ENCODE measurements around the gene C1orf226. TPM values are rescaled to one million over a fixed set of nuclear protein-coding genes. Genes with fewer than 3 reads are reported as not detected.
"Not testable (repeated sequence)": the region's sequence is repeated elsewhere in the genome, so short reads cannot be mapped to it uniquely, and the experiment has no call there.

Gene C1orf226
- total RNA-seq, 4 donors from 2014 or later: 1.3 to 24.4 (median 4.8) TPM

GRCh38 chr1:162407539-162407938 lies 26.0 kb downstream of the C1orf226 start:
- TF ChIP-seq POLR2A (IDR thresholded peaks at IDR 0.05) (no peak), CTCF (IDR thresholded peaks at IDR 0.05) (no peak)
- H3K9me3 ChIP-seq: no peaks in the 10 kb centered on the region
- intact Hi-C loops (cut with DNase I; ENCODE audit: low total_unique reads): no loop called here
- no peaks in the 10 kb centered on the region for H3K36me3 ChIP-seq
- no peaks in the 10 kb centered on the region for H3K4me1 ChIP-seq
- no peak overlapping the region for H3K27ac ChIP-seq
- no peak overlapping the region for H3K4me3 ChIP-seq
- no peak for DNase-seq
- no peaks in the 10 kb centered on the region for H3K27me3 ChIP-seq

GRCh38 chr1:162412002-162412401 lies 30.5 kb downstream of the C1orf226 start, which contains the start of gene SH2D1B:
Gene SH2D1B, minus strand, starts transcription at chr1:162412136. Its CDS starts 120 bp downstream, at chr1:162412016.
- Histone ChIP-seq H3K4me1 (no peaks in the 10 kb centered on the region), H3K27ac (no peak within 1 kb of the TSS), H3K9me3 (no peaks in the 10 kb centered on the region), H3K36me3 (no peaks in the 10 kb centered on the region), H3K27me3 (no peaks in the 10 kb centered on the region), H3K4me3 (no peak within 1 kb of the TSS)
- TF ChIP-seq POLR2A (IDR thresholded peaks at IDR 0.05): no peak
- TF ChIP-seq CTCF (IDR thresholded peaks at IDR 0.05): no peak
- DNase-seq: no peak
- intact Hi-C loops (cut with DNase I; ENCODE audit: low total_unique reads): no loop called here

GRCh38 chr1:162416215-162416614 lies 34.7 kb downstream of the C1orf226 start:
- Histone ChIP-seq H3K4me3 (no peak overlapping the region), H3K4me1 (no peaks in the 10 kb centered on the region), H3K27me3 (no peaks in the 10 kb centered on the region), H3K36me3 (no peaks in the 10 kb centered on the region), H3K9me3 (no peaks in the 10 kb centered on the region), H3K27ac (no peak overlapping the region)
- TF ChIP-seq CTCF (IDR thresholded peaks at IDR 0.05) (no peak), POLR2A (IDR thresholded peaks at IDR 0.05) (no peak)
- DNase-seq: no peak
- intact Hi-C loops (cut with DNase I; ENCODE audit: low total_unique reads): no loop called here

GRCh38 chr1:162416909-162417308 lies 35.4 kb downstream of the C1orf226 start:
- no peak overlapping the region for H3K4me3 ChIP-seq
- H3K4me1 ChIP-seq: no peaks in the 10 kb centered on the region
- H3K36me3 ChIP-seq: no peaks in the 10 kb centered on the region
- no peaks in the 10 kb centered on the region for H3K27me3 ChIP-seq
- H3K9me3 ChIP-seq: no peaks in the 10 kb centered on the region
- DNase-seq: no peak
- H3K27ac ChIP-seq: no peak overlapping the region
- intact Hi-C loops (cut with DNase I; ENCODE audit: low total_unique reads): no loop called here
- no peak for TF ChIP-seq CTCF (IDR thresholded peaks at IDR 0.05)

- no peaks in the 10 kb centered on the region for H3K4me1 ChIP-seq
- DNase-seq: no peak
- intact Hi-C loops (cut with DNase I; ENCODE audit: low total_unique reads): no loop called here
- H3K9me3 ChIP-seq: no peaks in the 10 kb centered on the region
- H3K4me3 ChIP-seq: no peak overlapping the region
- no peak overlapping the region for H3K27ac ChIP-seq
- TF ChIP-seq CTCF (IDR thresholded peaks at IDR 0.05) (no peak), POLR2A (IDR thresholded peaks at IDR 0.05) (no peak)
- no peaks in the 10 kb centered on the region for H3K36me3 ChIP-seq
- H3K27me3 ChIP-seq: no peaks in the 10 kb centered on the region
Measured at GRCh38 chr1:162417650-162418049, 36.1 kb downstream of the C1orf226 start.

- H3K36me3 ChIP-seq; H3K4me3 ChIP-seq; H3K27ac ChIP-seq; intact Hi-C loops (cut with DNase I; ENCODE audit: low total_unique reads); DNase-seq; H3K27me3 ChIP-seq; H3K4me1 ChIP-seq; H3K9me3 ChIP-seq: not testable (repeated sequence)
Measured at GRCh38 chr1:162418584-162418983, 37.1 kb downstream of the C1orf226 start.

- H3K27me3 ChIP-seq; H3K4me1 ChIP-seq; H3K36me3 ChIP-seq; H3K4me3 ChIP-seq; H3K27ac ChIP-seq; H3K9me3 ChIP-seq; DNase-seq; intact Hi-C loops (cut with DNase I; ENCODE audit: low total_unique reads): not testable (repeated sequence)
Measured at GRCh38 chr1:162419450-162419931, 38.0 kb downstream of the C1orf226 start.

Measured in uterus (tissue), 4 donors.